Common myeloid progenitor, CD34-positive (primary cell): ENCODE measurements around the gene EVL.

Experiments used
- CTCF ChIA-PET: fragments of 350-600 bp; sonication (Branson Sonifier 250); formaldehyde crosslinking; loops from one replicate; lab custom pipeline; 2021; ENCODE audit warnings: antibody characterized with exemption; lab: Charles Lee
- POLR2A ChIA-PET: fragments of 350-600 bp; sonication (Branson Sonifier 250); formaldehyde crosslinking; loops from one replicate; lab custom pipeline; 2021; ENCODE audit warnings: antibody characterized with exemption; lab: Charles Lee
- DNase-seq, 3 donors: peaks; one replicate each; pipeline versions ENCODE4 v3.0.0 to v3.0.0-alpha.2; 2013
- H3K27ac ChIP-seq, 2 experiments: 1 replicate in 1 of 2; 2 replicates in 1 of 2; pipeline ENCODE4 v1.7.0; 2013; ENCODE audit warnings: inconsistent platforms in 2 of 2, low read length in 2 of 2, mild to moderate bottlenecking in 2 of 2, low read depth in 1 of 2, moderate library complexity in 1 of 2; ENCODE audit not compliant: severe bottlenecking in 2 of 2, insufficient read depth in 1 of 2, poor library complexity in 1 of 2
- H3K27me3 ChIP-seq, 5 experiments: replicated peaks in 2 of 5; 1 replicate in 3 of 5; 2 replicates in 2 of 5; pipeline versions ENCODE4 v1.6.1 to v1.7.0; 2013; ENCODE audit warnings: low read length in 4 of 5, mild to moderate bottlenecking in 2 of 5, moderate library complexity in 2 of 5, inconsistent platforms in 1 of 5; ENCODE audit not compliant: insufficient read depth in 5 of 5, control insufficient read depth in 4 of 5
- H3K36me3 ChIP-seq, 4 experiments: 1 replicate in 2 of 4; 2 replicates in 2 of 4; pipeline versions ENCODE4 v1.6.1 to v1.7.0; 2013; ENCODE audit warnings: low read length in 3 of 4, control low read depth in 1 of 4, mild to moderate bottlenecking in 1 of 4; ENCODE audit not compliant: control insufficient read depth in 4 of 4, insufficient read depth in 4 of 4
- H3K4me1 ChIP-seq, 4 experiments: 1 replicate in 3 of 4; 2 replicates in 1 of 4; pipeline versions ENCODE4 v1.6.1 to v1.7.1; 2013; ENCODE audit warnings: low read length in 3 of 4, mild to moderate bottlenecking in 3 of 4, control low read depth in 1 of 4, inconsistent platforms in 1 of 4, moderate library complexity in 1 of 4; ENCODE audit not compliant: control insufficient read depth in 4 of 4, insufficient read depth in 4 of 4; ENCODE audit errors: control extremely low read depth in 1 of 4
- H3K4me3 ChIP-seq, 7 experiments: 1 replicate in 4 of 7; 2 replicates in 3 of 7; pipeline versions ENCODE4 v1.5.1 to v1.7.0; 2013; ENCODE audit warnings: mild to moderate bottlenecking in 7 of 7, low read length in 6 of 7, moderate library complexity in 6 of 7, inconsistent platforms in 2 of 7, low read depth in 2 of 7, control low read depth in 1 of 7; ENCODE audit not compliant: insufficient read depth in 4 of 7, control insufficient read depth in 1 of 7; ENCODE audit errors: extremely low read depth in 1 of 7
- H3K9me3 ChIP-seq, 5 experiments: 1 replicate in 4 of 5; 2 replicates in 1 of 5; pipeline versions ENCODE4 v1.6.1 to v1.7.1; 2013; ENCODE audit warnings: low read length in 4 of 5, mild to moderate bottlenecking in 2 of 5, inconsistent platforms in 1 of 5, low read depth in 1 of 5, moderate library complexity in 1 of 5; ENCODE audit not compliant: control insufficient read depth in 4 of 5, insufficient read depth in 2 of 5; ENCODE audit errors: control extremely low read depth in 1 of 5
- WGBS: methylation state at CpG from one replicate; pipeline ENCODE4 v1.1.5; 2013; ENCODE audit not compliant: insufficient coverage; 5-methylcytosine and 5-hydroxymethylcytosine counted together

Gene EVL

GRCh38 chr14:100078216-100078803 lies 13.1 kb downstream of the EVL start:
- peak overlapping the region; percentile 62 to 65 for H3K27ac ChIP-seq
- DNase-seq, result peak in 1 of 3 donors; percentile 31
- H3K4me3 ChIP-seq, result peak overlapping the region in 5 of 7 experiments; percentile 15 to 57 (median 26)
- WGBS, result 32% methylated on average over 7 of the region's 10 CpGs
- H3K4me1 ChIP-seq, result peaks cover 49 to 100% (median 92%) of the 10 kb centered on the region in 4 experiments
- CTCF ChIA-PET, result interaction anchor here (0.8 to 53.6 kb wide), 12 partner anchors 5 to 200 kb away, joined by 3 to 1065 read pairs (median 4); partner anchors contain the start of gene EVL
- POLR2A ChIA-PET, result interaction anchor here (0.7 to 2.4 kb wide), 7 partner anchors 9 to 30 kb away, joined by 3 to 12 read pairs (median 5); partner anchors contain the start of gene EVL
- H3K36me3 ChIP-seq, result peaks cover 0 to 20% (median 5%) of the 10 kb centered on the region in 4 experiments
- H3K9me3 ChIP-seq, result no peaks in the 10 kb centered on the region
- no peaks in the 10 kb centered on the region for H3K27me3 ChIP-seq

GRCh38 chr14:100078997-100079725 lies 13.9 kb downstream of the EVL start:
- CTCF ChIA-PET, result interaction anchor here (0.8 to 53.6 kb wide), 14 partner anchors 5 to 199 kb away, joined by 3 to 1065 read pairs (median 4); partner anchors contain the start of gene EVL
- H3K36me3 ChIP-seq, result peaks cover 0 to 17% (median 5%) of the 10 kb centered on the region in 4 experiments
- POLR2A ChIA-PET, result interaction anchor here (0.6 to 2.4 kb wide), 8 partner anchors 11 to 63 kb away, joined by 3 to 12 read pairs (median 4); partner anchors contain the start of gene EVL
- WGBS, result 9% methylated on average over 8 of the region's 9 CpGs
- peak overlapping the region in 5 of 7 experiments; percentile 15 to 57 (median 26) for H3K4me3 ChIP-seq
- DNase-seq, result peak; percentile 73 to 95 (median 93)
- H3K9me3 ChIP-seq, result no peaks in the 10 kb centered on the region
- peak overlapping the region; percentile 62 to 65 for H3K27ac ChIP-seq
- no peaks in the 10 kb centered on the region for H3K27me3 ChIP-seq
- H3K4me1 ChIP-seq, result peaks cover 45 to 95% (median 88%) of the 10 kb centered on the region in 4 experiments

DNA sequence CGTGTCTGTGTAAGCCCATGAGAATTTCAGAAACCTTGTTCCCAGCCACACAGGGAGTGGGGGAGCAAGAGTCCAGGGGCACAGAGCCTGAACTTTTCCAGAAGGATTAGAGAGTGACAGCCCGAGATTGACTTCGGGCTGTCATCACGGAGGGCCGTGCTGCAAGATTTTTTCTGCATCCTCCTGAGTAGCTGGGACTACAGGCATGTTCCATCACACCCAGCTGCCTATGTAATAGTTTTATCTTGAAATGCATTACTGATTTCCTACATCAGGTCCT lies 14.4 kb downstream of the EVL start:
- 43% methylated on average over 1 of the region's 5 CpGs for WGBS
- no peaks in the 10 kb centered on the region for H3K9me3 ChIP-seq
- H3K4me1 ChIP-seq, result peaks cover 43 to 90% (median 84%) of the 10 kb centered on the region in 4 experiments
- H3K4me3 ChIP-seq, result peak overlapping the region in 5 of 7 experiments; percentile 3 to 57 (median 15)
- H3K27me3 ChIP-seq, result no peaks in the 10 kb centered on the region
- H3K36me3 ChIP-seq, result peaks cover 0 to 17% (median 5%) of the 10 kb centered on the region in 4 experiments
- DNase-seq, result peak in 1 of 3 donors; percentile 27
- ChIA-PET POLR2A (interaction anchor here (0.6 to 2.4 kb wide), 6 partner anchors 11 to 63 kb away, joined by 3 to 12 read pairs (median 5); partner anchors contain the start of gene EVL), CTCF (interaction anchor here (1.1 to 53.6 kb wide), 6 partner anchors 6 to 113 kb away, joined by 3 to 1065 read pairs (median 7); partner anchors contain the start of gene EVL)
- H3K27ac ChIP-seq, result peak overlapping the region; percentile 58 to 65

DNA sequence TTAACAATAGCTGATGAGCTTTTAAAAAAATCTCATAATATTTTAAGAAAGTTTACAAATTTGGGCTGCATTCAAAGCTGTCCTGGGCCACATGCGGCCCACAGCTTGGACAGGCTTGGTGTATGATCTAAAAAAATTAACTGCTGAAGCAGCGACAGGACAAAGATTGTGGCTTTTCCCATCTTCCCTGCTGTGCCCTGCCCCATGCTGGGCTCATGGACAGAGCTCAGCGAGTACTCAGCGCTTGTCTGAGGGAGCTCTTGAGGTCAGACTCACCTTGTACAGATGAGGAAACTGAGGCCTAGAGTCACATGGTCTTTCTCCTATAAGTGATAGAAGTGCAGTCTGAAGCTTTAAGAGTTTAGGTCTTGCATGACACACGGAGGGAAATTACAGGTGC lies 15.0 kb downstream of the EVL start:
- Histone ChIP-seq H3K4me3 (no peak overlapping the region), H3K4me1 (peaks cover 43 to 84% (median 78%) of the 10 kb centered on the region in 4 experiments), H3K36me3 (peaks cover 0 to 17% (median 7%) of the 10 kb centered on the region in 4 experiments), H3K9me3 (no peaks in the 10 kb centered on the region), H3K27me3 (no peaks in the 10 kb centered on the region), H3K27ac (peak overlapping the region in 1 of 2 experiments; percentile 16)
- ChIA-PET POLR2A (interaction anchor here (0.6 to 2.4 kb wide), 5 partner anchors 12 to 62 kb away, joined by 3 to 12 read pairs (median 6); partner anchors contain the start of gene EVL), CTCF (interaction anchor here (0.6 to 53.6 kb wide), 7 partner anchors 6 to 331 kb away, joined by 3 to 1065 read pairs (median 3); partner anchors contain the start of gene EVL)
- no peak for DNase-seq
- WGBS, result 95% methylated on average over 5 of the region's 5 CpGs

- ChIA-PET CTCF (interaction anchor here (0.8 to 53.6 kb wide), 8 partner anchors 8 to 111 kb away, joined by 3 to 1065 read pairs (median 4); partner anchors contain the start of gene EVL), POLR2A (interaction anchor here (0.6 to 1.2 kb wide), 4 partner anchors 10 to 64 kb away, joined by 3 to 4 read pairs (median 3); partner anchors contain the start of gene EVL)
- Histone ChIP-seq H3K27ac (peak overlapping the region in 1 of 2 experiments; percentile 16), H3K9me3 (no peaks in the 10 kb centered on the region), H3K27me3 (no peaks in the 10 kb centered on the region), H3K4me1 (peaks cover 35 to 65% (median 59%) of the 10 kb centered on the region in 4 experiments), H3K36me3 (peaks cover 6 to 35% (median 20%) of the 10 kb centered on the region in 4 experiments), H3K4me3 (peak overlapping the region in 2 of 7 experiments; percentile 37 to 53)
- WGBS, result 43% methylated on average over 6 of the region's 12 CpGs
- DNase-seq, result no peak
Measured at GRCh38 chr14:100081997-100082625, 16.9 kb downstream of the EVL start.

DNA sequence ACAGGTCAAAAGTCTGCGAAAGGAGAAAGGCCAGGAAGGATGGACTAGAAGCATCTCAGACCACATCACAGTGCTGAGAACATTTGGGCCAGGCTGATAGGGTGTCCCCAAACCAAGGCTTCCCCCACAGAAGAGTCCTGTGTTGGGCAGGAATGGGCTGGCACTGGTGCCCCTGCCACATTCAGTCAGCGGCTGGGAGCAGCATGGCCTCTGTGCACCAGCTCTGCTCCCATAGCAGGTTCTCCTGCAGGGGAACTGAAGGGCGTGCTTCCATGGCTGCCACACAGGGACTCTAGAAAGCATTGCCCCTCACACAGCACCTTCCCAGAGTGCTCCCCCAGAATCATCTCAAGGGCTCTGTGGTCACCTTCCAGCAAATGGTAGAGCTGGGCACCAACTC lies 17.5 kb downstream of the EVL start:
- ChIA-PET CTCF (interaction anchor here (0.8 to 53.6 kb wide), 8 partner anchors 9 to 110 kb away, joined by 3 to 1065 read pairs (median 4); partner anchors contain the start of gene EVL), POLR2A (interaction anchor here (0.8 to 1.2 kb wide), 2 partner anchors 11 to 14 kb away, joined by 3 read pairs; no protein-coding TSS in a partner anchor)
- H3K27ac ChIP-seq, result no peak overlapping the region
- H3K9me3 ChIP-seq, result no peaks in the 10 kb centered on the region
- WGBS, result 70% methylated on average over 3 of the region's 3 CpGs
- DNase-seq, result no peak
- peaks cover 6 to 39% (median 22%) of the 10 kb centered on the region in 4 experiments for H3K36me3 ChIP-seq
- H3K4me3 ChIP-seq, result peak overlapping the region in 2 of 7 experiments; percentile 3 to 34
- H3K4me1 ChIP-seq, result peaks cover 30 to 60% (median 56%) of the 10 kb centered on the region in 4 experiments
- no peaks in the 10 kb centered on the region for H3K27me3 ChIP-seq
